ENCODE results near the gene RPS18. TPM values are rescaled to one million over a fixed set of nuclear protein-coding genes. Genes with fewer than 3 reads are reported as not detected.

Gene RPS18
- total RNA-seq, 1 experiment from 2014 or later, result 4,062 TPM

DNA sequence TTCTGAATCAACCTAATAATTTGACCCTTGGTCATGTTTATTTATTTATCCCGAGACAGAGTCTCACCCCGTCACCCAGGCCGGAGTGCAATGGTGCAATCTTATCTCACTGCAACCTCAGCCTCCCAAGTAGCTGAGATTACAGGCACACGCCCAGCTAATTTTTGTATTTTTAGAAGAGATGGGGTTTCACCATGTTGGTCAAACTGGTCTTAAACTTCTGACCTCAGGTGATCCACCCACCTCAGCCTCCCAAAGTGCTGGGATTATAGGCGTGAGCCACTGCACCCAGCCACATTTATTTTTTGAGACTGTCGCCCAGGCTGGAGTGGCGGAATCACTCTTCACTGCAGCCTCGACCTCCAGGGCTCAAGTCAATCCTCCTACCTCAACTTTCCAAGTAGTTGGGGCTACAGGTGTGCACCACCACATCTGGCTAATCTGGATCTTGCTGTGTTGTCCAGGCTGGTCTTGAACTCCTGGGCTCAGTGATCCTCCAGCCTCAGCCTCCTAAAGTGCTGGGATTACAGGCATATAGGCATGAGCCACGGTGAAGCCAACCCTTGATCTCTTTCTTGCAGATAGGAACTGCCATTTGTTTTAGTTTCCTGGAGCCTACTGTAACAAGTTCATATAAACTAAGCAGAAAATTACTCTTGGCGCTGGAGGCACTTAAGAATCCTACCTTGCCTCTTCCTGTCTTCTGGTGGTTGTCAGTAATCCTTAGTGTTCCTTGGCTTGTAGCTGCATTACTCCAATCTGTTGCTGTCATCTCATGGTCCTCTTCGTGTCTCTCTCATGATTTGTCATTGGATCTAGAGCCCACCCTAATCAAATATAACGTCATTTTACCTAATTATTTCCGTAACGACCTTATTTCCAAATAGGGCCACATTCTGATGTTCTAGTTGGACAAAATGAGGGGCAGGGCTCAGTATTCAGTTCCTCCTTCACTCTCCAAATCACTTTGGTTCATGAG is 2.3 kb downstream of the RPS18 start:
- BruUV-seq (replicated peaks), result no TSS peak
- Histone ChIP-seq H3K9me2 (ENCODE audit: insufficient read depth) (no peaks in the 10 kb centered on the region), H3K4me3 (replicated peaks in 1 of 2; ENCODE audit: low read depth in 1 of 2, low read length in 2 of 2) (peak overlapping the region; percentile 75 to 99), H4K20me1 (ENCODE audit: insufficient read depth) (peaks cover 22% of the 10 kb centered on the region), H3K27me3 (ENCODE audit: insufficient read depth, low read length) (no peaks in the 10 kb centered on the region), H3K4me2 (ENCODE audit: low read length) (peak overlapping the region; percentile 86), H2AFZ (ENCODE audit: low read depth, low read length, poor library complexity, severe bottlenecking) (no peak overlapping the region), H3K27ac (ENCODE audit: low read depth, low read length) (peak overlapping the region; percentile 82), H3K9me3 (ENCODE audit: control insufficient read depth in 1 of 2, insufficient read depth in 1 of 2, low read depth in 1 of 2, low read length in 2 of 2) (no peaks in the 10 kb centered on the region), H3K36me3 (ENCODE audit: control insufficient read depth in 1 of 2, insufficient read depth in 2 of 2, low read length in 2 of 2) (peaks cover 31 to 44% of the 10 kb centered on the region in 2 experiments), H3K9ac (ENCODE audit: low read length) (peak overlapping the region; percentile 98), H3K79me2 (ENCODE audit: insufficient read depth, low read length) (peaks cover 63% of the 10 kb centered on the region), H3K4me1 (ENCODE audit: control insufficient read depth in 1 of 2, insufficient read depth in 2 of 2, low read length in 2 of 2) (peaks cover 33 to 59% of the 10 kb centered on the region in 2 experiments)
- intact Hi-C loops (cut with micrococcal nuclease), result no loop called here
- ATAC-seq, result no peak
- no peak for DNase-seq (ENCODE audit: low read depth, low spot score)
- CTCF ChIA-PET, result no interaction called here
- POLR2A ChIA-PET, result no interaction called here
- TF ChIP-seq ZFX (IDR thresholded peaks at IDR 0.05) (no peak), SIN3A (IDR thresholded peaks at IDR 0.05; ENCODE audit: low read depth) (no peak), CEBPB (IDR thresholded peaks at IDR 0.05; ENCODE audit: low read depth) (no peak), YY1 (IDR thresholded peaks at IDR 0.05; ENCODE audit: extremely low read depth, insufficient replicate concordance, low read depth, low read length) (no peak), JUND (IDR thresholded peaks at IDR 0.05) (no peak), TCF7L2 (IDR thresholded peaks at IDR 0.05; ENCODE audit: borderline replicate concordance, extremely low read depth, insufficient read depth, insufficient read length) (no peak), POLR2A (IDR thresholded peaks at IDR 0.05; ENCODE audit: borderline replicate concordance, extremely low read depth, insufficient read depth, insufficient read length) (no peak), ELF1 (IDR thresholded peaks at IDR 0.05; ENCODE audit: borderline replicate concordance, low read depth) (no peak), SRF (IDR thresholded peaks at IDR 0.05; ENCODE audit: low read depth) (no peak), SP1 (IDR thresholded peaks at IDR 0.05; ENCODE audit: low read depth) (no peak), EZH2phosphoT487 (IDR thresholded peaks at IDR 0.05; ENCODE audit: borderline replicate concordance) (no peak), EZH2 (IDR thresholded peaks at IDR 0.05) (no peak), CBX3 (IDR thresholded peaks at IDR 0.05; ENCODE audit: low read depth) (no peak)
- TF ChIP-seq, protein P1, sequence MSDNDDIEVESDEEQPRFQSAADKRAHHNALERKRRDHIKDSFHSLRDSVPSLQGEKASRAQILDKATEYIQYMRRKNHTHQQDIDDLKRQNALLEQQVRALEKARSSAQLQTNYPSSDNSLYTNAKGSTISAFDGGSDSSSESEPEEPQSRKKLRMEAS (IDR thresholded peaks at IDR 0.05), result no peak
- TF ChIP-seq, protein P2, sequence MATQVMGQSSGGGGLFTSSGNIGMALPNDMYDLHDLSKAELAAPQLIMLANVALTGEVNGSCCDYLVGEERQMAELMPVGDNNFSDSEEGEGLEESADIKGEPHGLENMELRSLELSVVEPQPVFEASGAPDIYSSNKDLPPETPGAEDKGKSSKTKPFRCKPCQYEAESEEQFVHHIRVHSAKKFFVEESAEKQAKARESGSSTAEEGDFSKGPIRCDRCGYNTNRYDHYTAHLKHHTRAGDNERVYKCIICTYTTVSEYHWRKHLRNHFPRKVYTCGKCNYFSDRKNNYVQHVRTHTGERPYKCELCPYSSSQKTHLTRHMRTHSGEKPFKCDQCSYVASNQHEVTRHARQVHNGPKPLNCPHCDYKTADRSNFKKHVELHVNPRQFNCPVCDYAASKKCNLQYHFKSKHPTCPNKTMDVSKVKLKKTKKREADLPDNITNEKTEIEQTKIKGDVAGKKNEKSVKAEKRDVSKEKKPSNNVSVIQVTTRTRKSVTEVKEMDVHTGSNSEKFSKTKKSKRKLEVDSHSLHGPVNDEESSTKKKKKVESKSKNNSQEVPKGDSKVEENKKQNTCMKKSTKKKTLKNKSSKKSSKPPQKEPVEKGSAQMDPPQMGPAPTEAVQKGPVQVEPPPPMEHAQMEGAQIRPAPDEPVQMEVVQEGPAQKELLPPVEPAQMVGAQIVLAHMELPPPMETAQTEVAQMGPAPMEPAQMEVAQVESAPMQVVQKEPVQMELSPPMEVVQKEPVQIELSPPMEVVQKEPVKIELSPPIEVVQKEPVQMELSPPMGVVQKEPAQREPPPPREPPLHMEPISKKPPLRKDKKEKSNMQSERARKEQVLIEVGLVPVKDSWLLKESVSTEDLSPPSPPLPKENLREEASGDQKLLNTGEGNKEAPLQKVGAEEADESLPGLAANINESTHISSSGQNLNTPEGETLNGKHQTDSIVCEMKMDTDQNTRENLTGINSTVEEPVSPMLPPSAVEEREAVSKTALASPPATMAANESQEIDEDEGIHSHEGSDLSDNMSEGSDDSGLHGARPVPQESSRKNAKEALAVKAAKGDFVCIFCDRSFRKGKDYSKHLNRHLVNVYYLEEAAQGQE (IDR thresholded peaks at IDR 0.05; ENCODE audit: low read depth), result no peak
- TF ChIP-seq, protein P3, sequence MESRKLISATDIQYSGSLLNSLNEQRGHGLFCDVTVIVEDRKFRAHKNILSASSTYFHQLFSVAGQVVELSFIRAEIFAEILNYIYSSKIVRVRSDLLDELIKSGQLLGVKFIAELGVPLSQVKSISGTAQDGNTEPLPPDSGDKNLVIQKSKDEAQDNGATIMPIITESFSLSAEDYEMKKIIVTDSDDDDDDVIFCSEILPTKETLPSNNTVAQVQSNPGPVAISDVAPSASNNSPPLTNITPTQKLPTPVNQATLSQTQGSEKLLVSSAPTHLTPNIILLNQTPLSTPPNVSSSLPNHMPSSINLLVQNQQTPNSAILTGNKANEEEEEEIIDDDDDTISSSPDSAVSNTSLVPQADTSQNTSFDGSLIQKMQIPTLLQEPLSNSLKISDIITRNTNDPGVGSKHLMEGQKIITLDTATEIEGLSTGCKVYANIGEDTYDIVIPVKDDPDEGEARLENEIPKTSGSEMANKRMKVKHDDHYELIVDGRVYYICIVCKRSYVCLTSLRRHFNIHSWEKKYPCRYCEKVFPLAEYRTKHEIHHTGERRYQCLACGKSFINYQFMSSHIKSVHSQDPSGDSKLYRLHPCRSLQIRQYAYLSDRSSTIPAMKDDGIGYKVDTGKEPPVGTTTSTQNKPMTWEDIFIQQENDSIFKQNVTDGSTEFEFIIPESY (IDR thresholded peaks at IDR 0.05; ENCODE audit: extremely low read depth, insufficient replicate concordance, low read length), result no peak
- TF ChIP-seq, protein P4, sequence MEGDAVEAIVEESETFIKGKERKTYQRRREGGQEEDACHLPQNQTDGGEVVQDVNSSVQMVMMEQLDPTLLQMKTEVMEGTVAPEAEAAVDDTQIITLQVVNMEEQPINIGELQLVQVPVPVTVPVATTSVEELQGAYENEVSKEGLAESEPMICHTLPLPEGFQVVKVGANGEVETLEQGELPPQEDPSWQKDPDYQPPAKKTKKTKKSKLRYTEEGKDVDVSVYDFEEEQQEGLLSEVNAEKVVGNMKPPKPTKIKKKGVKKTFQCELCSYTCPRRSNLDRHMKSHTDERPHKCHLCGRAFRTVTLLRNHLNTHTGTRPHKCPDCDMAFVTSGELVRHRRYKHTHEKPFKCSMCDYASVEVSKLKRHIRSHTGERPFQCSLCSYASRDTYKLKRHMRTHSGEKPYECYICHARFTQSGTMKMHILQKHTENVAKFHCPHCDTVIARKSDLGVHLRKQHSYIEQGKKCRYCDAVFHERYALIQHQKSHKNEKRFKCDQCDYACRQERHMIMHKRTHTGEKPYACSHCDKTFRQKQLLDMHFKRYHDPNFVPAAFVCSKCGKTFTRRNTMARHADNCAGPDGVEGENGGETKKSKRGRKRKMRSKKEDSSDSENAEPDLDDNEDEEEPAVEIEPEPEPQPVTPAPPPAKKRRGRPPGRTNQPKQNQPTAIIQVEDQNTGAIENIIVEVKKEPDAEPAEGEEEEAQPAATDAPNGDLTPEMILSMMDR (IDR thresholded peaks at IDR 0.05 in 2 of 3, conservative IDR thresholded peaks at IDR 0.05 in 1 of 3; ENCODE audit: borderline replicate concordance in 1 of 3, insufficient read depth in 1 of 3, low read depth in 2 of 3, low read length in 2 of 3), result no peak
- RAD21 ChIA-PET (ENCODE audit: low non-redundant PET in 1 of 2, low total read pairs in 2 of 2, uncharacterized antibody in 2 of 2, unreplicated experiment in 2 of 2), result no interaction called here
